Activated T-cell treated with anti-CD3 and anti-CD28 coated beads, Interleukin-2, amount 50 U/mL, for 1 hour (primary cell): ENCODE results near the gene ZNF699.

Source experiments
- DNase-seq: peaks from one replicate; pipeline ENCODE4 v3.0.0-alpha.2; 2020

The ZNF699 gene

DNA sequence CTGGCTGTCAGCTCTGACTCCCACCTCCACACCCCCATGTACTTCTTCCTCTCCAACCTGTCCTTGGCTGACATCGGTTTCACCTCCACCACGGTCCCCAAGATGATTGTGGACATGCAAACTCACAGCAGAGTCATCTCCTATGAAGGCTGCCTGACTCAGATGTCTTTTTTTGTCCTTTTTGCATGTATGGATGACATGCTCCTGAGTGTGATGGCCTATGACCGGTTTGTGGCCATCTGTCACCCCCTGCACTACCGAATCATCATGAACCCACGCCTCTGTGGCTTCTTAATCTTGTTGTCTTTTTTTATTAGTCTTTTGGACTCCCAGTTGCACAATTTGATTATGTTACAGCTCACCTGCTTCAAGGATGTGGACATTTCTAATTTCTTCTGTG is 58.4 kb downstream of the ZNF699 start:
- no peak for DNase-seq

DNA sequence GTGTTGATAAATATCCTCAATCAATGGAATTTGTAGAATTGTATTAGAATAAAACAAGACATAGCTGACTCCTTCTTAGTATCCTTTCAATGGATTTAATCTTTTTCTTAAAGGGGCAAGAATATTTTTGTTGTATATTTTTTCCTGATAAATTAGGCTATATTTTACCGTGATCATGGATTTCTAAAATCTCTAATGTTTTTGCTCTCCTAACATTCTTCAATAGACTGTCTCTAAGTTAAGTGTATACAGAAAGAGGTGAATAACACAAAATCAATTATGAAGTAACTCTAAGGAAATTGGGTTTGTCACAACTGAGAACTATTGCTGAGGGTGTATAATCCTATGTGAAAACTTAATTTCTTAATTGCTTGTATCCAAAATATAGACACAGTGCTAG is 59.0 kb downstream of the ZNF699 start, which contains the start of gene OR7E24:
Gene OR7E24 (plus strand): TSS at position 301 of the 400 bp plus-strand sequence. CDS start 114 bp downstream, outside the sequence.
- no peak for DNase-seq
